ENCODE results near the gene HIP1R. TPM values are rescaled to one million over a fixed set of nuclear protein-coding genes. Genes with fewer than 3 reads are reported as not detected.
"Not testable (repeated sequence)": the region's sequence is repeated elsewhere in the genome, so short reads cannot be mapped to it uniquely, and the experiment has no call there.

The HIP1R gene
- total RNA-seq, 1 donor from 2014 or later = 36.1 TPM

- no peaks in the 10 kb centered on the region for H3K36me3 ChIP-seq (ENCODE audit: control insufficient read depth, insufficient read depth, low read length)
- H3K4me3 ChIP-seq (ENCODE audit: low read depth, low read length) = peak overlapping the region; percentile 31
- DNase-seq (ENCODE audit: low read depth) = peak; percentile 98
- H3K27me3 ChIP-seq (ENCODE audit: control insufficient read depth, insufficient read depth, low read length) = no peaks in the 10 kb centered on the region
- FAIRE-seq = no peak
- TF ChIP-seq, protein P1, sequence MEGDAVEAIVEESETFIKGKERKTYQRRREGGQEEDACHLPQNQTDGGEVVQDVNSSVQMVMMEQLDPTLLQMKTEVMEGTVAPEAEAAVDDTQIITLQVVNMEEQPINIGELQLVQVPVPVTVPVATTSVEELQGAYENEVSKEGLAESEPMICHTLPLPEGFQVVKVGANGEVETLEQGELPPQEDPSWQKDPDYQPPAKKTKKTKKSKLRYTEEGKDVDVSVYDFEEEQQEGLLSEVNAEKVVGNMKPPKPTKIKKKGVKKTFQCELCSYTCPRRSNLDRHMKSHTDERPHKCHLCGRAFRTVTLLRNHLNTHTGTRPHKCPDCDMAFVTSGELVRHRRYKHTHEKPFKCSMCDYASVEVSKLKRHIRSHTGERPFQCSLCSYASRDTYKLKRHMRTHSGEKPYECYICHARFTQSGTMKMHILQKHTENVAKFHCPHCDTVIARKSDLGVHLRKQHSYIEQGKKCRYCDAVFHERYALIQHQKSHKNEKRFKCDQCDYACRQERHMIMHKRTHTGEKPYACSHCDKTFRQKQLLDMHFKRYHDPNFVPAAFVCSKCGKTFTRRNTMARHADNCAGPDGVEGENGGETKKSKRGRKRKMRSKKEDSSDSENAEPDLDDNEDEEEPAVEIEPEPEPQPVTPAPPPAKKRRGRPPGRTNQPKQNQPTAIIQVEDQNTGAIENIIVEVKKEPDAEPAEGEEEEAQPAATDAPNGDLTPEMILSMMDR (IDR thresholded peaks at IDR 0.05; ENCODE audit: insufficient read depth, low read length, severe bottlenecking) = no peak
Measured at GRCh38 chr12:122886851-122887818, 51.9 kb downstream of the HIP1R start.

DNA sequence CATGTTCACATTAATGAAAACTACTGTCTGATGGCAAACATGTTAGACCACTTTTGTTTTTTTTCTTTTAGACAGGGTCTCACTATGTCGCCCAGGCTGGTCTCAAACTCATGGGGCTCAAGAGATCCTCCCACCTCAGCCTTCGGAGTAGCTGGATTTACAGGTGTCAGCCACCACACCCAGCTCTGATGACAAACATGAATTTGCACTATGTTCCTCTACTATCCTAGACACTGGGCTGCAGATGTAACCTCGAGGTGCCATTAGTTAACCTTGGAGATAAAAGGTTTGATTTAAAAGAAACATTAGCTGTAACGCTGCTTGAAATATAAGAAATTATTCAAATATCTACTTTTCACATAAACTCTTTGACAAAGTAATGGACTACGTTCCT lies 52.6 kb downstream of the HIP1R start:
- DNase-seq (ENCODE audit: low read depth) (no peak), FAIRE-seq (no peak)
- no peaks in the 10 kb centered on the region for H3K36me3 ChIP-seq (ENCODE audit: control insufficient read depth, insufficient read depth, low read length)
- peak overlapping the region; percentile 7 for H3K4me3 ChIP-seq (ENCODE audit: low read depth, low read length)
- TF ChIP-seq, protein P1 (IDR thresholded peaks at IDR 0.05; ENCODE audit: insufficient read depth, low read length, severe bottlenecking) = no peak
- no peaks in the 10 kb centered on the region for H3K27me3 ChIP-seq (ENCODE audit: control insufficient read depth, insufficient read depth, low read length)

- no peak overlapping the region for H3K4me3 ChIP-seq (ENCODE audit: low read depth, low read length)
- no peaks in the 10 kb centered on the region for H3K36me3 ChIP-seq (ENCODE audit: control insufficient read depth, insufficient read depth, low read length)
- TF ChIP-seq, protein P1 (IDR thresholded peaks at IDR 0.05; ENCODE audit: insufficient read depth, low read length, severe bottlenecking) = no peak
- no peaks in the 10 kb centered on the region for H3K27me3 ChIP-seq (ENCODE audit: control insufficient read depth, insufficient read depth, low read length)
- FAIRE-seq (peak; percentile 96), DNase-seq (ENCODE audit: low read depth) (peak; percentile 100)
Measured at GRCh38 chr12:122888232-122888752, 53.0 kb downstream of the HIP1R start.

DNA sequence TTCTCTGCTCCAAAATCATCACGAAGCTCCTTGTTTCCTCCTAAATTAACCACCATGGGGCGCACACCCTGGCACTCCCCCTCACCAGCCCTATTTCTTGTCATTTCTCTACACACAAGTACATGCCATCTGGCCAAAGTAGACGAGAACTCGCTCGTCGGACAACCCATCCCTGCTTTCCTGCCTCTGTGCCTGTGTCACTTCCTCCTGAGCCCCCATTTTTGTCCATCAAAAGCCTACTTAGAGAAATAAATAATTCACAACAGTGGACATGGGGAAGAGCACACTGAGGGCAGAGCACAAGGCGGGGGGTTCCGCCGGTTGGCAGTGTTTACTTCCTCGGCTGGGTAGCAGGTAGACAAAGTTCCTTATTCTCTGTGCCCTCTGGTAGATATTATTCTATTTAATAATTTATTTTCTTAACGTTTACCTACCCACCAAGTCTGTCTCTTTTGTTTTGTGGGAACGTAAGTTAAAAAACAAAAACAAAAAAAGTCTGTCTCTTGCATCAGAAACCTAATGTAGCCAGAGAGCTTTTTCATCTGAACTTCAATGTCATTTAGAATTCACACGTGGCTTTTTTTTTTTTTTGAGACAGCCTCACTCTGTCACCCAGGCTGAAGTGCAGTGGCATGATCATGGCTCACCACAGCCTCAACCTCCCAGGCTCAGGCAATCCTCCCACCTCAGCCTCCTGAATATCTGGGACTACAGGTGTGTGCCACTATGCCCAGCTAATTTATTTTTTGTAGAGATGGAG lies 54.7 kb downstream of the HIP1R start:
- Histone ChIP-seq H3K27me3 (ENCODE audit: control insufficient read depth, insufficient read depth, low read length) (no peaks in the 10 kb centered on the region), H3K36me3 (ENCODE audit: control insufficient read depth, insufficient read depth, low read length) (no peaks in the 10 kb centered on the region), H3K4me3 (ENCODE audit: low read depth, low read length) (no peak overlapping the region)
- no peak for FAIRE-seq
- DNase-seq (ENCODE audit: low read depth) = no peak
- TF ChIP-seq, protein P1 (IDR thresholded peaks at IDR 0.05; ENCODE audit: insufficient read depth, low read length, severe bottlenecking) = no peak

DNA sequence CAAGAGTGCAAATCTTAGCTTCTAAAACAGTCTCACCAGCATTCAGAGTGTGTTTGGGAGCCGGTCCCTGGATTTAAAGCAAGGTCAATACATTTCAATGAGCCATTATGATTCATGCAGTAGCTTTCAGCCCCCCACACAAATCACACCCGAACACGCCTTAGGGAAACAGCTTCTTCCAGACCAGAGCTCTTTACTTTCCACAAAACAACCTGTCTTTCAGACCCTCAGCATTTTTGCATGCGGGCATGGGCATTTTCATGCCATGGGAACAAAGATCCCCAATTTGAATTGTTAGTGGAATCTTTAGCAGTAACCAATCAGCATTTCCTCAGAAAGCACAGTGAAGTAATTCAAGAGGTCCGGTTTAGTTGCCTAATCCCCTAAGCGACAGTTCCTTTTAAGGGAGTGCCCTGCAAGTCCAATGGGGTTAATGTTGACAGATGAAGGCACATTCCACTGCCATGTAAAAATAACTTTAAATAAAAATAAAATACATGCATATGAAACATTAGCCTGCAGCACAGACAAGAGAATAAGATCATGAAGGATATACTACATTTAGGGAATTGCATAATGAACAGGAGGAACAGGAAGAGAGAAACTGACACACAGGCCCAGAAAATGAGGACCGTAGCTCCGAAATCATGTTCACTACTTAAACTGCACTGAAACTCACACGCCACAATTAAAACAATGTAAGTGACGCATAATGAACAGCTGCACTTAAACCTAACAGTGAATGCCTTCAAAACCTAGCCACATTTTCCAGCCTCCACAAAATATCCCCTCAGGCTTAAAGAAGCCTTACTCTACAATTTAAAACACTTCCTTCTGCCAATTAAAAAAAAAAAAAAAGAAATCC lies 56.6 kb downstream of the HIP1R start:
- FAIRE-seq (no peak), DNase-seq (ENCODE audit: low read depth) (peak; percentile 89)
- H3K27me3 ChIP-seq (ENCODE audit: control insufficient read depth, insufficient read depth, low read length) = no peaks in the 10 kb centered on the region
- peak overlapping the region; percentile 13 for H3K4me3 ChIP-seq (ENCODE audit: low read depth, low read length)
- TF ChIP-seq, protein P1 (IDR thresholded peaks at IDR 0.05; ENCODE audit: insufficient read depth, low read length, severe bottlenecking) = no peak
- no peaks in the 10 kb centered on the region for H3K36me3 ChIP-seq (ENCODE audit: control insufficient read depth, insufficient read depth, low read length)

- FAIRE-seq; H3K4me3 ChIP-seq (ENCODE audit: low read depth, low read length); DNase-seq (ENCODE audit: low read depth); H3K27me3 ChIP-seq (ENCODE audit: control insufficient read depth, insufficient read depth, low read length); H3K36me3 ChIP-seq (ENCODE audit: control insufficient read depth, insufficient read depth, low read length): not testable (repeated sequence)
Measured at GRCh38 chr12:122892724-122893123, 57.5 kb downstream of the HIP1R start.

All from bronchial epithelial cell (primary cell).